GM23248 (cell line): ENCODE results near the gene FGFR2. TPM values are rescaled to one million over a fixed set of nuclear protein-coding genes. Genes with fewer than 3 reads are reported as not detected.
"Not testable (repeated sequence)": the region's sequence is repeated elsewhere in the genome, so short reads cannot be mapped to it uniquely, and the experiment has no call there.

ENCODE experiments used
- DNase-seq: peaks from one replicate; pipeline ENCODE4 v3.0.0-alpha.2; 2015
- H2AFZ ChIP-seq: fragments of 200-600 bp; sonication (generic); 2 replicates; pipeline ENCODE4 v1.6.1; 2016; ENCODE audit warnings: antibody characterized with exemption
- H3F3A ChIP-seq: fragments of 200-600 bp; sonication (generic); 2 replicates; pipeline ENCODE4 v1.6.1; 2016; ENCODE audit warnings: mild to moderate bottlenecking, antibody characterized with exemption, mixed run types; ENCODE audit not compliant: insufficient read depth
- H3K27ac ChIP-seq: fragments of 200-600 bp; sonication (generic); 2 replicates; pipeline ENCODE4 v1.5.1; 2016; ENCODE audit warnings: mild to moderate bottlenecking
- H3K27me3 ChIP-seq: fragments of 200-600 bp; sonication (generic); replicated peaks from 2 replicates; pipeline ENCODE4 v1.6.1; 2016; ENCODE audit warnings: mild to moderate bottlenecking; ENCODE audit not compliant: insufficient read depth
- H3K36me3 ChIP-seq: fragments of 200-600 bp; sonication (generic); 2 replicates; pipeline ENCODE4 v1.6.1; 2016; ENCODE audit warnings: low read depth, mild to moderate bottlenecking
- H3K4me1 ChIP-seq: fragments of 200-600 bp; sonication (generic); 2 replicates; pipeline ENCODE4 v1.6.1; 2016; ENCODE audit warnings: mild to moderate bottlenecking; ENCODE audit not compliant: insufficient read depth
- H3K4me2 ChIP-seq: fragments of 200-600 bp; sonication (generic); one replicate; pipeline ENCODE4 v1.6.1; 2016; ENCODE audit warnings: mild to moderate bottlenecking; ENCODE audit not compliant: unreplicated experiment
- H3K4me3 ChIP-seq: fragments of 200-600 bp; sonication (generic); 2 replicates; pipeline ENCODE4 v1.5.1; 2016; ENCODE audit warnings: mild to moderate bottlenecking
- H3K79me2 ChIP-seq: fragments of 200-600 bp; sonication (generic); 2 replicates; pipeline ENCODE4 v1.6.1; 2016; ENCODE audit warnings: mild to moderate bottlenecking; ENCODE audit not compliant: insufficient read depth
- H3K9ac ChIP-seq: fragments of 200-600 bp; sonication (generic); 2 replicates; pipeline ENCODE4 v1.6.1; 2016; ENCODE audit warnings: mild to moderate bottlenecking
- H3K9me2 ChIP-seq: fragments of 200-600 bp; sonication (generic); 2 replicates; pipeline ENCODE4 v1.6.1; 2016; ENCODE audit warnings: mixed run types, mild to moderate bottlenecking, moderate library complexity; ENCODE audit not compliant: insufficient read depth
- H3K9me3 ChIP-seq: fragments of 200-600 bp; sonication (generic); one replicate; pipeline ENCODE4 v1.6.1; 2017; ENCODE audit warnings: low read depth
- H4K20me1 ChIP-seq: fragments of 200-600 bp; sonication (generic); 2 replicates; pipeline ENCODE4 v1.6.0; 2016; ENCODE audit not compliant: insufficient read depth
- EZH2 ChIP-seq: fragments of 200-600 bp; sonication (generic); IDR thresholded peaks from 2 replicates; pipeline ENCODE4 v1.6.1; 2018; ENCODE audit warnings: antibody characterized with exemption, mild to moderate bottlenecking; ENCODE audit not compliant: insufficient read depth, poor library complexity, severe bottlenecking
- EZH2phosphoT487 ChIP-seq: fragments of 200-600 bp; sonication (generic); IDR thresholded peaks from 2 replicates; pipeline ENCODE4 v1.6.1; 2018; ENCODE audit warnings: antibody characterized with exemption, moderate library complexity, mild to moderate bottlenecking, low read depth; ENCODE audit not compliant: insufficient read depth
- WGBS, 2 experiments: methylation state at CpG; one replicate each; pipeline ENCODE4 v1.1.6; 2015 to 2017; ENCODE audit warnings: low lambda C conversion rate in 2 of 2, low coverage in 1 of 2; ENCODE audit errors: missing lambda C conversion rate in 2 of 2; 5-methylcytosine and 5-hydroxymethylcytosine counted together
- in situ Hi-C: fragments of 300-500 bp; cut with MboI; formaldehyde crosslinking; loops from 2 replicates; pipeline ENCODE4 v1.15.0; 2020
- polyA plus RNA-seq: library from polyadenylated mRNA; unstranded; fragments of >200 nt; fragmentation: Nextera tagmentation; extraction: Ambion mirVana; gene quantifications from 2 replicates; pipeline ENCODE4 v1.2.1, GENCODE V29; 2016
- total RNA-seq: library from RNA; depleted of rRNA; stranded (reverse); fragments of >200 nt; shearing (Covaris generic); gene quantifications from 2 replicates; pipeline ENCODE4 v1.2.3, GENCODE V29; 2014

FGFR2 gene
- total and polyA plus RNA-seq, 2 experiments from 2014 or later: 0.15 TPM; not detected in 1

- H4K20me1 ChIP-seq: no peaks in the 10 kb centered on the region
- H3K79me2 ChIP-seq: no peaks in the 10 kb centered on the region
- 47 to 54% methylated on average over 3 of the region's 3 CpGs for WGBS, 2 experiments
- no peaks in the 10 kb centered on the region for H3F3A ChIP-seq
- H3K4me3 ChIP-seq: no peak overlapping the region
- no peaks in the 10 kb centered on the region for H3K4me1 ChIP-seq
- no peak overlapping the region for H3K9ac ChIP-seq
- in situ Hi-C loops: no loop called here
- no peaks in the 10 kb centered on the region for H3K9me2 ChIP-seq
- DNase-seq: no peak
- TF ChIP-seq EZH2phosphoT487: no peak
- TF ChIP-seq EZH2: no peak
- no peak overlapping the region for H3K27ac ChIP-seq
- H3K36me3 ChIP-seq: no peaks in the 10 kb centered on the region
- no peaks in the 10 kb centered on the region for H3K27me3 ChIP-seq
- H3K4me2 ChIP-seq: no peak overlapping the region
- no peaks in the 10 kb centered on the region for H3K9me3 ChIP-seq
- no peak overlapping the region for H2AFZ ChIP-seq
Measured at GRCh38 chr10:121558238-121558637, 40.0 kb downstream of the FGFR2 start.

- in situ Hi-C loops: no loop called here
- no peaks in the 10 kb centered on the region for H3K79me2 ChIP-seq
- no peak for DNase-seq
- H3K9me3 ChIP-seq: no peaks in the 10 kb centered on the region
- H3K4me1 ChIP-seq: no peaks in the 10 kb centered on the region
- no peaks in the 10 kb centered on the region for H3K9me2 ChIP-seq
- H3F3A ChIP-seq: no peaks in the 10 kb centered on the region
- no peak overlapping the region for H3K4me2 ChIP-seq
- no peak overlapping the region for H3K27ac ChIP-seq
- H2AFZ ChIP-seq: no peak overlapping the region
- WGBS, 2 experiments: 46 to 57% methylated on average over 6 of the region's 6 CpGs
- H3K27me3 ChIP-seq: no peaks in the 10 kb centered on the region
- H4K20me1 ChIP-seq: no peaks in the 10 kb centered on the region
- H3K9ac ChIP-seq: no peak overlapping the region
- no peak for TF ChIP-seq EZH2
- TF ChIP-seq EZH2phosphoT487: no peak
- no peaks in the 10 kb centered on the region for H3K36me3 ChIP-seq
- H3K4me3 ChIP-seq: no peak overlapping the region
Measured at GRCh38 chr10:121556918-121557573, 41.2 kb downstream of the FGFR2 start.

GRCh38 chr10:121556455-121556854, 41.8 kb downstream of the FGFR2 start:
- no peaks in the 10 kb centered on the region for H3K9me3 ChIP-seq
- no peak for DNase-seq
- no peaks in the 10 kb centered on the region for H3F3A ChIP-seq
- no peaks in the 10 kb centered on the region for H3K27me3 ChIP-seq
- H3K9ac ChIP-seq: no peak overlapping the region
- no peaks in the 10 kb centered on the region for H4K20me1 ChIP-seq
- H3K79me2 ChIP-seq: no peaks in the 10 kb centered on the region
- no peak overlapping the region for H3K27ac ChIP-seq
- no peaks in the 10 kb centered on the region for H3K36me3 ChIP-seq
- WGBS, 2 experiments: 44 to 45% methylated on average over 7 of the region's 7 CpGs
- H3K9me2 ChIP-seq: no peaks in the 10 kb centered on the region
- no peaks in the 10 kb centered on the region for H3K4me1 ChIP-seq
- in situ Hi-C loops: no loop called here
- no peak overlapping the region for H3K4me2 ChIP-seq
- no peak overlapping the region for H2AFZ ChIP-seq
- H3K4me3 ChIP-seq: no peak overlapping the region
- no peak for TF ChIP-seq EZH2
- TF ChIP-seq EZH2phosphoT487: no peak

GRCh38 chr10:121554916-121555315, 43.3 kb downstream of the FGFR2 start:
- H3K27me3 ChIP-seq, H3K4me1 ChIP-seq, H3K9me2 ChIP-seq, H3F3A ChIP-seq, H3K27ac ChIP-seq, H4K20me1 ChIP-seq, H3K79me2 ChIP-seq, H3K36me3 ChIP-seq, H3K9ac ChIP-seq, H3K4me2 ChIP-seq, H2AFZ ChIP-seq, H3K4me3 ChIP-seq, H3K9me3 ChIP-seq, in situ Hi-C loops, DNase-seq: not testable (repeated sequence)
- WGBS, 2 experiments: 71 to 76% methylated on average over 9 of the region's 9 CpGs
